GM18520 (cell line): Measurements from ENCODE around the gene ZBTB45.
A peak's percentile ranks its signal among the peaks of the same experiment; 100 is the strongest.
"Not testable (repeated sequence)": the region's sequence is repeated elsewhere in the genome, so short reads cannot be mapped to it uniquely, and the experiment has no call there.

Source experiments
- ATAC-seq: cut with Tn5 transposase; IDR thresholded peaks from one replicate; pipeline ENCODE4 v1.9.1; 2021; ENCODE audit not compliant: unreplicated experiment

The ZBTB45 gene

DNA sequence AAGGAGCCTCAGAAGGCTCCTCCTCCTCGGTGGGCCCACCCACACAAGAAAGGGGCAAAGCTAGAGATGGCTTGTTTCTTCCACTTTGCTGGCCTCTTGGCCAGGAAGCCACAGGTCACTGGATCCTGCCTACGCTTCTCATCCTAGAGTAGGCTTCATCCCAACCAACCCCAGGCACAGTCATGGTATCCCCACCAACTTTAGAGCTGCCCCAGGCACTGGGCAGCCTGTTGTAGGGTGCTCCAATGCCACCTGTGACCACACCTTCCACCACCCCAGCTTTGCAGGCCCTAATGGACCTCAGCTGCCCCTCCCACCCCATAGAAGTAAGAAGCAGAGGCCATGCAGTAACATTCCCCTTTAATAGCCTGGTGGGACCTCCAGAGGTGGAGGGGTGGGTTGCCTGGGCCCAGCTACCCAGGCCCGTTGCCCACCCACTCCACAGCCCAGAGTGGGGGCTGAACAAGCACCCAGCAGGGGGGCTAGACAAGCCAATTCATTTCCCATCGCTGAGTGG, 35.8 kb upstream of the ZBTB45 start:
- no peak for ATAC-seq

DNA sequence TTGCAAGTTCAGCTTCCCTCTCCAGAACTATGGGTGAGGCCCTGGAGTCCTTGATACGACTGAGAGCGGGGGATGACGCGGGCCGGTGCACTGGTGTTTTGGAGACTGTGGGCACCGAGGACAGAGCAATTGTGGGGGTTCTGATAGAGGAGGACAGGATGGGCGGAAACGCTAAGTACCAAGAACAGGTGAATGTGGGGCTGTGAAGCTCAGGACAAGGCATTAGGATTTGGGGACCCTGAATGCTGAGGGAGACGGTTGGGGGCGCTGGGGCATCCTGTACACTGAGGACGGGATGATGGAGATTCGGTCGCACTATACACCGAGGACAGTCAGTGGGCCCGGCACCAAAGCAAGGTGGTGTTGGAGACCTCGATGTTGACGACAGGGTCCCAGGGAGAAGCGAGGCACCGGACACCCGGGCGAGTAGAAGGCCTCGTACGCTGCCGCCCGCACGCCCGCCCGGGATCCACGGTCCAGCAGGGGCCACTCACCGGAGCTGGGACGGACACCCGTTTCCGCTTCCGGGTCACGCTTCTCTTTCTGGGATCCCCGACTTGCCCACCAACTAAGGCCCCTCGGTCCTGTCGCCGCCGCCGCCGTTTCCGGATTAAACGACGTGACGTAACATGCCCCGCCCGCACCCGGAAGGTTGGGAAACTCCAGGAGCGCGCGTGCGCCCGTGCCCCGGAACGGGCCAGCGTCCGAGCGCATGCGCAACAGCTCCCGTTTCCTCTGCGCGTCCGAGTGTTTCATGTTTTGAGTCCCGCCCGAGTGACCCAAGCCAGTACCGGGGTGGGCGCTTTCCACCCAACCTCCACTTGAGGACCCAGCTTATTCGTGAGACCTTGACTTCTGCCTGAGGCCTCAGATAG, 35.1 kb upstream of the ZBTB45 start, which contains the start of gene CHMP2A:
TSS of gene CHMP2A (minus strand) at position 612 of the 875 bp plus-strand sequence. CDS start 893 bp downstream, outside the sequence.
- no peak for ATAC-seq

DNA sequence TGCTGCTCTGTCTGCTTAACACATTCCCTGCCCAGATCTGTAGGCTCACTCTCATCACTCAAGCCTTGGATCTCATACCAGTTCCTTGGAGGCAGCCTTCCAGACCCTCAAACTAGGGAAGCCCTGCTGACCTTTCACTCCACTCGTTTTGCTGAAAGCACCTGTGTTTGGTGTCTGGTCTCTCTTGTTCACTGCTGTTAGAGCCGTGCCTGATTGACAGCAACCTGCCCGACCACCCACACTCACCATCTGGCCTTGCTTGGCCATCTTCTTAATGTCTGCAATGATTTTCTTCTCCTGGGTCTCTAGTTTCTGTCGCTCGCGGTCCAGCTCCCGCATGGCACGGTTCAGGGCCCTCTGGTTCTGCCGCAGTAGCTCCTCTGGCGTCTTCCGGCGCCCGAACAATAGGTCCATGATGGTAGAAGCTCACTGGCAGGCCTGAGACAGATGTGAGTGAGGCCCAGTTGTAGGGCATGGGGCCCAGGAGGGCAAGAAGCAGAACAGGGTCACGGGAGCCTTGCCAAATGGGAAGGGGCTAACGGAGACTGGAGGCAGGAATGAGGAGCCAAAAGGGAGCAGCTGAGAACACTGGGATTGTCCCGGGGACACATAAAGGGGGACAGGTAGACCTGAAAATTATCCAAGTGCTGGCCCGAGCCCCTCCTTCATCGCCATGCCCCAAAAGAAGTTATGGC, 34.3 kb upstream of the ZBTB45 start:
- ATAC-seq = no peak

DNA sequence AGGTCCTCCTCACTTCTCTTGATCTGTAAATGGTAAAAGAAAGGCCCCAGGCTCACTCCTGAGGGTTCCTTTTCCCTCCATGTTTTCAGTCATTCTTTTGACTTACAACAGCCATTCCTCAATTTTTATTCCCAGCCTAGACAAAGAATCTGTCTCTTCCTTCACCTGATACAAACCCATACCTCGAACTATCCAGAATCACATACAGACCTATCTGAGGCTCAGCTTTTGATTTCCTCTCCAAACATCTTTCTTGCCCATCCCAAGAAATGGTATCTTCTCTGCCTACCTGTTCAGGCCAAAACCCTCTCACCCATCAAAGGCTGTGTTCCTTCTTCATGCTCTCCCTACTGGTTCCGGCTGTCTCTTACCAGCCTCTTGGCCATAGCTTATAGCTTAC, 33.0 kb upstream of the ZBTB45 start:
- ATAC-seq = no peak

DNA sequence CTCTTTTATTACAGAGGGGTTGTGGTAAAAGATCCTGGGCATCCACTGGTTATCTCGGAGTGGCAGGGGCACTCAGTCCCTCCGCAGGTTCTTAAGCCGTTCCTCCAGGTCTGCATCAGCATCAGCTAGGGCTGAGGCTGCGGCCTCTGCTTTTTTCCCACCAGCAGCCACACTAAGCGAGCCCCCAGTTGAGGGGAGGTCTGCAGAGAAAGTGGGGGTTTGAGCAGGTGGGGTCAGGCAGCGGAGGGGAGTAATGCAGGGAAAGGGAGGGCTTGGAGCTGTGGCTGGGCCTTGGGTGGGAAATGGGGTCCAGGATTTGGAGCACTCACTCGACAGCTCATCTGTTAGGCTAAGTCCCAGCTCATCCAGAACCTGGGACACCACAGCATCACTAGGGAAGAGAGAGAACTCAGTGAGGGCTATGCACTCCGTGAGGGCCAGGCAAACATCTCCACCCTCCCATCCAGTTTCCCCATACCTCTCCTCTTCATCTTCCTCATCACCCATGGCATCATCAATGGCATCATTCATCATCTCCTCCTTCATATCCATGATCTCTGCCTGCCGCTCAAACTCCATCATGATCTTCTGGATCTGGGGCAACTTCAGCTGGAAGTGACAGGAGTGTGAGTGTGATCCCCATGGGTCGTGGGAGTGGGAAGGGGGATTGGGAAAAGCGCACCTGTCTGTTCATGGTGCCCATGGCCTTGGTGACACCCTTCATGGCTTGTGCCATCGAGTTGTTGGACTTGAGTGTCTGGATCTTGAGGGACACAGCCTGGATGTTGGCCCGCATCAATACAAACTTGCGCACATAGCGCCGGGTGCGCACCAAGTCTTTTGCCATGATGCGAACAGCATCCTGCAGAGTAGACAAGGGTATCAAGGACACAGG, 32.2 kb upstream of the ZBTB45 start:
- ATAC-seq = no peak

DNA sequence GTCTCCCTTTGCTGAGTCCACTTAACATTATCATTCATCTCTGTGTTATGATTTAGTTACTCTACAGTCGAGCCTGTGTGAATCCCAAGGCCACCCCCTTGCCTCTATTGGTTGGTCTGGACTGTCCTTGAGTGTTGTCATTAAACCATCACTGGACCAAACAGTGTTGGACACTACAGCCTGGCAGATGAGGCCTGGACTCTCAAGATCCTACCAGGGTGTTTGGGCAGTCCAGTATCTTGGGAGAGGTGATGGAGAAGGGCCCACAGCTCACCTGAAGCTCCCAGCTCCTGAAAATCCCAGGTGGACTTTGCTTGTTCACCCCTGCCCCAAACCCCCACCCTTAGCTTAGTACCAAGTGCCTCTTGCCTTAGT, 31.5 kb upstream of the ZBTB45 start:
- ATAC-seq = no peak

DNA sequence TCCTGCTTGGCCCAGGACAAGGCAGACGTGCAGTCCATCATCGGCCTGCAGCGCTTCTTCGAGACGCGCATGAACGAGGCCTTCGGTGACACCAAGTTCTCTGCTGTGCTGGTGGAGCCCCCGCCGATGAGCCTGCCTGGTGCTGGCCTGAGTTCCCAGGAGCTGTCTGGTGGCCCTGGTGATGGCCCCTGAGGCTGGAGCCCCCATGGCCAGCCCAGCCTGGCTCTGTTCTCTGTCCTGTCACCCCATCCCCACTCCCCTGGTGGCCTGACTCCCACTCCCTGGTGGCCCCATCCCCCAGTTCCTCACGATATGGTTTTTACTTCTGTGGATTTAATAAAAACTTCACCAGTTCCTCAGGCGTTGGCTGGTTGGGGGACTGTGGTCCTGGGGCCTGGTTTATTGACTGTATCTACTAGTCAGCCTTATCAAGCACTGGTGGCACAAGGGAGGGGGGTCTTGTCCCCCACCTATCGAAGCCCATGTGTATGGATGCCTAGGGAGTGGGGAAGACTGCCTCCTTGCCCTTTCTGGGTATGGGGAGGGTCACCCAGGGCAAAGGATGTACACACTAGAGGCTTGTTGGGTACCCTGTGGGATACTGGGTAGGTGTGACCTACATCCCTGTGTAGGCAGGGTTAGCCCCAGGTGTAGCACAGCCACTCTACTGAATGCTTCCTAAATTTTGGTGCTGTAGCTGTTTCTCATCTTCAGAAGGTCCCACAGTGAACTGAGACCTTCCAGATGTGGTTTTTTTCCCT, 30.9 kb upstream of the ZBTB45 start:
- no peak for ATAC-seq

DNA sequence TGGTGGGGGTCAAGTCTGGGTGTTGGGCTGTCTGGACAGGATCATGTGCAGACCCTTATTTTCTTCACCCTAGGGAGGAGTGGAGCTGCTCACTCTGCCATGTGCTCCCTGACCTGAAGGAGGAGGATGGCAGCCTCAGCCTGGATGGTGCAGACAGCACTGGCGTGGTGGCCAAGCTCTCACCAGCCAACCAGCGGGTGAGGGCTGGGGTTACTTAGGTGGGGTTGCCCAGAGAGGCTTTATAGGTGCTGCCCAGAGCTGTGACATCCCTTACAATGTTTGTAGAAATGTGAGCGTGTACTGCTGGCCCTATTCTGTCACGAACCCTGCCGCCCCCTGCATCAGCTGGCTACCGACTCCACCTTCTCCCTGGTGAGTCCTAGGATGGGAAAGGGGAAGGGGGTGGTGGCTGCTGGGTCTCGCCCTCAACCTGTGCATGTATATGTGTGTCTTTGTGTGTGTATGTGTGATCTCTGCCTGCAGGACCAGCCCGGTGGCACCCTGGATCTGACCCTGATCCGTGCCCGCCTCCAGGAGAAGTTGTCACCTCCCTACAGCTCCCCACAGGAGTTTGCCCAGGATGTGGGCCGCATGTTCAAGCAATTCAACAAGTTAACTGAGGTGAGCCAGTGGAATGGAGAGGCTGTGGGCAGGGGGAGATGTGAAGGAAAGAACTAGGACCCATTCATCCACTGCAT, 30.2 kb upstream of the ZBTB45 start:
- ATAC-seq = no peak

DNA sequence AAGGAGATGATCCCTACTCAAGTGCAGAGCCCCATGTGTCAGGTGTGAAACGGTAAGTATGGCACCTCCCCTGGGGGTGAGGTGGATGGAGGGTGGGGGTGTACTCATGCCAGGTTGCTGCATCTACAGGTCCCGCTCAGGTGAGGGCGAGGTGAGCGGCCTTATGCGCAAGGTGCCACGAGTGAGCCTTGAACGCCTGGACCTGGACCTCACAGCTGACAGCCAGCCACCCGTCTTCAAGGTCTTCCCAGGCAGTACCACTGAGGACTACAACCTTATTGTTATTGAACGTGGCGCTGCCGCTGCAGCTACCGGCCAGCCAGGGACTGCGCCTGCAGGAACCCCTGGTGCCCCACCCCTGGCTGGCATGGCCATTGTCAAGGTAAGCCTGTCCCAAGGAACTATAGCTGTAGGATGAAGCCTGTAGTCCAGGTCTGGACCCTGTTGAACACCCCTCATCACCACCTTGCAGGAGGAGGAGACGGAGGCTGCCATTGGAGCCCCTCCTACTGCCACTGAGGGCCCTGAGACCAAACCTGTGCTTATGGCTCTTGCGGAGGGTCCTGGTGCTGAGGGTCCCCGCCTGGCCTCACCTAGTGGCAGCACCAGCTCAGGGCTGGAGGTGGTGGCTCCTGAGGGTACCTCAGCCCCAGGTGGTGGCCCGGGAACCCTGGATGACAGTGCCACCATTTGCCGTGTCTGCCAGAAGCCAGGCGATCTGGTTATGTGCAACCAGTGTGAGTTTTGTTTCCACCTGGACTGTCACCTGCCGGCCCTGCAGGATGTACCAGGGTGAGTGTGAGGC, 29.5 kb upstream of the ZBTB45 start:
- ATAC-seq = no peak

DNA sequence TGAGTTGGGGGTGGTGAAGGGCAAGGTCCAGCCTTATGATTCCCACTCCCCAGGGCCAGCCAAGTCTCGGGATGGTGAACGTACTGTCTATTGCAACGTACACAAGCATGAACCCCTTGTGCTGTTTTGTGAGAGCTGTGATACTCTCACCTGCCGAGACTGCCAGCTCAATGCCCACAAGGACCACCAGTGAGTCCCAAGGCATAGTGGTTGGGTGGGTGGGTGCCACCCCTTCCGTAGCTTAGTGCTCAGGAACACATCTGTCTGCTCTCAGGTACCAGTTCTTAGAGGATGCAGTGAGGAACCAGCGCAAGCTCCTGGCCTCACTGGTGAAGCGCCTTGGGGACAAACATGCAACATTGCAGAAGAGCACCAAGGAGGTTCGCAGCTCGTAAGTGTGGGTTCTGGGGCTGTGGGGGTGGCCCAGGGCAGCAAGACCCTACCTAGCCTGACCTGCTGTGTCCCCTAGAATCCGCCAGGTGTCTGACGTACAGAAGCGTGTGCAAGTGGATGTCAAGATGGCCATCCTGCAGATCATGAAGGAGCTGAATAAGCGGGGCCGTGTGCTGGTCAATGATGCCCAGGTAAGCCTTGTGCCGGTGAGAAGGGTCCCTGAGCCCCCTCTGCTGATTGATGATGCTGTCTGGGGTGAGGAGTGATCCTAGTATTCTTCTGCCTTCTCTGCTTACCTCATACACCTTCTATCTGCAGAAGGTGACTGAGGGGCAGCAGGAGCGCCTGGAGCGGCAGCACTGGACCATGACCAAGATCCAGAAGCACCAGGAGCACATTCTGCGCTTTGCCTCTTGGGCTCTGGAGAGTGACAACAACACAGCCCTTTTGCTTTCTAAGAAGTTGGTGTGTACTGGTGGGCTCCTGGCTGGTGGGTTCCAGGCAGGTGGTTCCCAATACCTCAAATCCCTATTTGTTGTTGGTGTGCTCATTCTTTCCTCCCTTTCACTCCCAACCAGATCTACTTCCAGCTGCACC, 28.0 kb upstream of the ZBTB45 start:
- no peak for ATAC-seq

DNA sequence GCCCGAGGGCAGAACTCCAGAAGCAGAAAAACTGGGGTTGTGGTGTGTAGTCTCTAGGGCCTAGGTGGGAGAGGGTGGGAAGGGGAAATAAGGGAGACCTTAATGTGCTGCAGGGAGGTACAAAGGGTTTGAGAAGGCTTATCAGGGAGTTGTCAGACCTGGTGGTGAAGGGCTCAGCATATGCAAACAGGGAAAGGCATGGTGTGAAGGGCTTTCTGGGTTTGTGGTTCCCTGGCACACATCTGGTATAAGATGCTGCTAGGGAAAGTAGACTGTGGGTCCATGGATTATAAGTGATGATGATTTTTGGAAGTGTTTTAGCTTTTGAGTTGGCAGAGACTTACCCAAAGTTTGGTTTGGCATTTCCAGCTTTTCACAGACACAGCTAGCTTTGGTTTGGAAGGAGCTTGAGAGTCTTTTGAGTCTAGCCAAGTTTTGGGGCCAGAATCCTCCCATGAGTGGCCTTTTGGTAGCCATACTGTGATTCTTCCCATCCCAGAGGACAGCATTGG, 26.5 kb upstream of the ZBTB45 start:
- no peak for ATAC-seq

DNA sequence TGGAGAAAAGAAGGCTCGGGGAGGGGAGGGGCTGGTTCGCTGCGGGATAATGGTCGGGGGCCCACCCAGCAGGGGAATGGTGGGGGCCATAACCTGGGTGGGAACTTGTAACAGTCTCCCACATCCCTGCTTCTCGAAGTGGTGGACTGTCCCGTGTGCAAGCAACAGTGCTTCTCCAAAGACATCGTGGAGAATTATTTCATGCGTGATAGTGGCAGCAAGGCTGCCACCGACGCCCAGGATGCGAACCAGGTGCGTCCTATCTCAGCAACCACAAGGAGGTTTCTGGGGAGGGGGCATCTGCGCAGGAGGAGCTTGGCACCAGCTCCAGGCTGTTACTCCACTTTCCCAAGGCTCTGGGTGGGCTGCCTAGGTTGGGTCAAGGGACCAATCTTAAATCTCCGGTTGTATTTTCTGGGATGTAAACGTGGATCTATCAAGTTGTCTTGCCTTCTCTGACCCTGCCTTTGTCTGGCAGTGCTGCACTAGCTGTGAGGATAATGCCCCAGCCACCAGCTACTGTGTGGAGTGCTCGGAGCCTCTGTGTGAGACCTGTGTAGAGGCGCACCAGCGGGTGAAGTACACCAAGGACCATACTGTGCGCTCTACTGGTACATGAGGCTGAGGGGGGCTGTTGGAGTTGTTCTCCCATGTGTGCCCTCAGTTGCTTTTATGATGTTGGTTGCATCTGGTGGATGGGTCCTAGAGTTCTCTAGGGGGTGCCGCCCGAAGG, 25.8 kb upstream of the ZBTB45 start:
- ATAC-seq = no peak

DNA sequence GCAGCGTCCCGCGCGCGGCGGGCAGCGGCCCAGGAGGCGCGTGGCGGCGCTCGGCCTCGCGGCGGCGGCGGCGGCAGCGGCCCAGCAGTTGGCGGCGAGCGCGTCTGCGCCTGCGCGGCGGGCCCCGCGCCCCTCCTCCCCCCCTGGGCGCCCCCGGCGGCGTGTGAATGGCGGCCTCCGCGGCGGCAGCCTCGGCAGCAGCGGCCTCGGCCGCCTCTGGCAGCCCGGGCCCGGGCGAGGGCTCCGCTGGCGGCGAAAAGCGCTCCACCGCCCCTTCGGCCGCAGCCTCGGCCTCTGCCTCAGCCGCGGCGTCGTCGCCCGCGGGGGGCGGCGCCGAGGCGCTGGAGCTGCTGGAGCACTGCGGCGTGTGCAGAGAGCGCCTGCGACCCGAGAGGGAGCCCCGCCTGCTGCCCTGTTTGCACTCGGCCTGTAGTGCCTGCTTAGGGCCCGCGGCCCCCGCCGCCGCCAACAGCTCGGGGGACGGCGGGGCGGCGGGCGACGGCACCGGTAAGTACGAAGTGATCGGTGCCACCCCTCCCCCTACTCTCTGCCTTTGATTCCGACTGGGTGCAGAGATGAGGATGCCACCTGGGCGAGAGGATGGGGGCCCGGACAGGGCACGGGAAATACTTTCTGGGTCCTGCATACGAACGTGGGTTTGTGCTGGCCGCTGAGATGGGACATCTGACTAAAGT, 25.1 kb upstream of the ZBTB45 start:
- ATAC-seq = peak; percentile 40

DNA sequence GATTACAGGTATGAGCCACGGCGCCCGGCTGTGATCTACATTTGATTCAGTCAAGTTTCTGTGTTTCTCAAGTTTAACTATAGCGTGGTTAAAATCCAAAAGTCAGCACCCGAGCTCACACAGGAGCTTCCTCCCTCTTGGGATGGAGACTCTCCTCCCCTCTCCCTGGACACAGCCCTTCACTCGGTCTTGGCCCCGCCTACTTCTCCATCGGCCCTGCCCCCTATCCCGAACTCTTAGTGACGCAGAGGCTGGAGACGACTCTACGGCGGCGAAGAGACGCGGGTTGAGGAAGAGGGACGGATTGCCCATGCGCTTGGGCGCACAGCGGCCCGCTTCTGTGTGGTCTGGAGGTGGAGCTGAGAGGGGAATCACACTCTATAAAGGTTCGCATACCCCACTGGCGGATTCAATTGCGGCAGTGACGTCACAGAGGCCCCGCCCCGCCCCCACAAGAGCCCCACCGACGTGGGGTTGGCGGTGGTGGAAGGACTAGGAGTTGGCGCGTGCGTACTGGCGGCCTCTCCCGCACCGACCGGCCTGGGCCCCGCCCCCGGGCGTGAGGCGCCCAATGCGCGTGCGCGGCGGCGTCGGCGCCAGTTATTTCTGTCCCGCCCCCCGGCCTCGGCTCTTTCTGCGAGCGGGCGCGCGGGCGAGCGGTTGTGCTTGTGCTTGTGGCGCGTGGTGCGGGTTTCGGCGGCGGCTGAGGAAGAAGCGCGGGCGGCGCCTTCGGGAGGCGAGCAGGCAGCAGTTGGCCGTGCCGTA, 24.4 kb upstream of the ZBTB45 start, which contains the start of gene TRIM28:
TSS of gene TRIM28 (plus strand) at position 239 of the 765 bp plus-strand sequence. CDS start 694 bp downstream, outside the sequence.
- peak; percentile 70 for ATAC-seq

DNA sequence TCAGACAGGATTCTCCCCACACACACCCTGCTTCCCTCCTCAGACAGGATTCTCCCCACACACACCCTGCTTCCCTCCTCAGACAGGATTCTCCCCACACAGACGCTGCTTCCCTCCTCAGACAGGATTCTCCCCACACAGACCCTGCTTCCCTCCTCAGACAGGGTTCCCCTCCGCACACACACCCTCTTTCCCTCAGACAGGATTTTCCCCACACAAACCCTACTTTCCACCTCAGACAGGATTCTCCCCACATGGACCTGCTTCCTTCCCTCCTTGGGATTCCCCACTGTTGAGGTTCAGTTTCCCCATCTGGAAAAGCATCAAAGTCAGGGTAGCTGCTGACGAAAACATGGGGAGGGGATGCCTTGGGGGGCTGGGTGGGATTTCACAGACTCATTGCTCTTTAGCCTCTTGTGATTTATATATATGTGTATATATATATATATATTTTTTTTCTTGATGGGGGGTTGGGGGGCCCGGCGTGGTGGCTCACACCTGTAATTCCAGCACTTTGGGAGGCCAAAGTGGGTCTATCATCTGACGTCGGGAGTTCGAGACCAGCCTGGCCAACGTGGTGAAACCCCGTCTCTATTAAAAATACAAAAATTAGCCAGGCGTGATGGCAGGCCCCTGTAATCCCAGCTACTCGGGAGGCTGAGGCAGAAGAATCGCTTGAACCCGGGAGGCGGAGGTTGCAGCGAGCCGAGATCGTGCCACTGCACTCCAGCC, 23.2 kb upstream of the ZBTB45 start:
- ATAC-seq = not testable (repeated sequence)
